ENCODE results near the gene FNBP1.

FNBP1 gene

DNA sequence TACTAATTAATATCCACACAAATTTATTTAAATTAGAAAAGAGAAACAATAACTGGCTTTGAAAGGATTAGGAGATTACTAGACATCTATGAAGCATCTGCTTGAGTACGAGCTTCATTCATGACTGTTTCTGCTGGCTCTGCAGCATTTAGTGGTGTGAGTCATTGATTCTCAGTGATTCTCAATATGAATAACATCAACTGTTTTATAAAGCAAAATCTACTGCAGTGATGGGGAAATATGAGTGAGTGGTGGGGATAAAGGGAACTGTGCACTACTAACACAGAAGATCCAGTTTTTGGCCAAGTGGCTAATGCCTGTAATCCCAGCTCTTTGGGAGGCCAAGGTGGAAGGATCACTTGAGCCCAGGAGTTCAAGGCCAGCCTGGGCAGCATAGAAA is 8.4 kb downstream of the FNBP1 start:
- no peaks in the 10 kb centered on the region for H3K36me3 ChIP-seq (ENCODE audit: control insufficient read depth in 5 of 5, insufficient read depth in 5 of 5, low read length in 5 of 5)
- peaks cover 0 to 19% (median 4%) of the 10 kb centered on the region in 5 donors for H3K4me1 ChIP-seq (ENCODE audit: control insufficient read depth in 5 of 5, insufficient read depth in 5 of 5, low read length in 5 of 5)
- H3K27ac ChIP-seq (ENCODE audit: low read depth, low read length) = no peak overlapping the region
- H3K27me3 ChIP-seq (ENCODE audit: control insufficient read depth in 5 of 5, insufficient read depth in 4 of 5, low read length in 5 of 5) = no peaks in the 10 kb centered on the region
- H3K9me3 ChIP-seq (ENCODE audit: control insufficient read depth in 5 of 5, low read length in 5 of 5) = no peaks in the 10 kb centered on the region
- no peak overlapping the region for H3K4me3 ChIP-seq (ENCODE audit: low read depth in 1 of 5, low read length in 5 of 5)
- no peak overlapping the region for H3K9ac ChIP-seq (ENCODE audit: low read length in 5 of 5)

DNA sequence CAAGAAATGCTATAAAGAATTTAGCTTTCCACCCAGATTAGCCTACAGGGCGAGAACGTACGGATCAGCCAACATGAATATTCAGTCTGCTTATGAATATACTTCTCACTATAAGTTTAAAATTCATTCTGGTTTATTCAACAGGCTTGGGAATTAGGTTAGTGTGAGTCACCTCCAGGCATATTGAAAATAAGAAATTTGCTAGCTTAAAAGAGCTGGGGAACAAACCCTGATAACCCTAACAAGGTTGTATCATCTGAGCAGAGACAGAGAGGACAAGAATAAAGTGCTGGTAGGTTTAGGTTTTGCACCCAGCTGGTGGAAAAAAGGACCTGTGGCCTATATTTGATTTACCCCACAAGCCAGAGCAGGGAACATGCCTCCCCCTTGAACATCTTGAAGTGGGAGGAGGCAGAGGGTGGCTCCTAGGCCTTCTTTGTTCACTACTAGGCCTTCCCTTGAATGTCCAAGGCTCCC is 12.3 kb downstream of the FNBP1 start:
- Histone ChIP-seq H3K36me3 (ENCODE audit: control insufficient read depth in 5 of 5, insufficient read depth in 5 of 5, low read length in 5 of 5) (no peaks in the 10 kb centered on the region), H3K9me3 (ENCODE audit: control insufficient read depth in 5 of 5, low read length in 5 of 5) (peaks cover 0 to 4% (median 0%) of the 10 kb centered on the region in 5 donors), H3K27ac (ENCODE audit: low read depth, low read length) (no peak overlapping the region), H3K9ac (ENCODE audit: low read length in 5 of 5) (no peak overlapping the region), H3K27me3 (ENCODE audit: control insufficient read depth in 5 of 5, insufficient read depth in 4 of 5, low read length in 5 of 5) (no peaks in the 10 kb centered on the region), H3K4me3 (ENCODE audit: low read depth in 1 of 5, low read length in 5 of 5) (no peak overlapping the region), H3K4me1 (ENCODE audit: control insufficient read depth in 5 of 5, insufficient read depth in 5 of 5, low read length in 5 of 5) (peaks cover 0 to 22% (median 0%) of the 10 kb centered on the region in 5 donors)

DNA sequence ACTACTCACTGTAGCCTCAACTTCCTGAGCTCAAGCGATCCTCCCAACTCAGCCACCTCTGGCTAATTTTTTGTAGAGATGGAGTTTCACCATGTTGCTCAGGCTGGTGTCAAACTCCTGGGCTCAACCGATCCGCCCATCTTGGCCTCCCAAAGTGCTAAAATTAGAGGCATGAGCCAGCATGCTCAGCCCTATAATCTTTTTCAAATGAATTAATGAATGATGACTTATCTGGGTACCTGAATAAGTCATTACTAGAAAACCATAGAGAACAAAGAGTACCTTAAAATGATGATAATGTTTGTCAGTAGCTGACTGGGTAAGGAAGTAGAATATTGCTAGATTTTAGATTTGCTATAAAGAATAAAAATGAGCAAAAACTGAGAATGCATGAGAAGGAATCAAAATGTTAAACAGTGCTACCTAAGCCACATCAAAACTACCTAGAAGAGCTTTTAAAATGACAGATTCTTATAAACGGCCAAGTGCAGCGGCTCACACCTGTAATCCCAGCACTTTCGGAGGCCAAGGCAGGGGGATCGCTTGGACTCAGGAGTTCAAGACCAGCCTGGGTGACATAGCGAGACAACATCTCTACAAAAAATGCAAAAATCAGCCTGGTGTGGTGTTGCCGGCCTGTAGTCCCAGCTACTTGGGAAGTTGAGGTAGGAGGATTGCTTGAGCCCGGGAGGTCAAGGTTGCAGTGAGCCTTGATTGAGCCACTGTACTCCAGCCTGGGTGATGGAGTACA is 13.6 kb downstream of the FNBP1 start:
- Histone ChIP-seq H3K27ac (ENCODE audit: low read depth, low read length) (no peak overlapping the region), H3K9me3 (ENCODE audit: control insufficient read depth in 5 of 5, low read length in 5 of 5) (peaks cover 0 to 4% (median 0%) of the 10 kb centered on the region in 5 donors), H3K4me1 (ENCODE audit: control insufficient read depth in 5 of 5, insufficient read depth in 5 of 5, low read length in 5 of 5) (peaks cover 0 to 22% (median 0%) of the 10 kb centered on the region in 5 donors), H3K27me3 (ENCODE audit: control insufficient read depth in 5 of 5, insufficient read depth in 4 of 5, low read length in 5 of 5) (no peaks in the 10 kb centered on the region), H3K36me3 (ENCODE audit: control insufficient read depth in 5 of 5, insufficient read depth in 5 of 5, low read length in 5 of 5) (no peaks in the 10 kb centered on the region), H3K4me3 (ENCODE audit: low read depth in 1 of 5, low read length in 5 of 5) (no peak overlapping the region), H3K9ac (ENCODE audit: low read length in 5 of 5) (no peak overlapping the region)

DNA sequence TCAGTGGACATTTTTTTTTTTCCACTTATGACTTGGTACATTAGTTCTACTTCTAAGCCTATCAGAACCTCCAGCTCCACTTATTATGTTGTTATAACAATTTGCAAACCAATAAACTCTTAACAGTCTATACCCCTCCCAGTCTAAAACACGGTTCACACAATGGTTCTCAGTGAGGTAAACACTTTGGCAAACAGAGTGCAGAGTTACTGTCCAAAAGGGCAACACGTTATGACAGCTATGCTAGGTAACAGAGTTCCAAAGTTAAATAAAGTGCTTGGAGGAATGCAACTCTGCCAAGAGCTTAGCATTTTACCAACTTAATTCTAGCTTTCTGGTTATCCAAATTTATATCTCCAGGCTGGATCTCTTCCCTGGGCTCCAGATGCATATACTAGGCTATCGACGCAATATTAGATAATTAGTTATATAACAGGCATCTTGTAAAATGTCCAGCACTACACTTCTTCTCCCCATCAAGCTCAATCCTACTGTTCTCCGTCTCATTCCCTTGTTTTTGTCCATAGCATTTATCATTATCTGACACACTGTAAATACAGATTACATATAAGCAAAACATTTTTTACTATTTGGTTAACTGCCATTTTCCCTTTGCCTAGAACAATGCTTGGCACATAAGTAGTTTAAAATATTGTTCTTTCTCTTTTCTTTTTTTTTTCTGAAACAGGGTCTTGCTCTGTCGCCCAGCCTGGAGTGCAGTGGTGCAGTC is 14.3 kb downstream of the FNBP1 start:
- no peak overlapping the region for H3K9ac ChIP-seq (ENCODE audit: low read length in 5 of 5)
- H3K36me3 ChIP-seq (ENCODE audit: control insufficient read depth in 5 of 5, insufficient read depth in 5 of 5, low read length in 5 of 5) = no peaks in the 10 kb centered on the region
- peaks cover 0 to 4% (median 0%) of the 10 kb centered on the region in 5 donors for H3K9me3 ChIP-seq (ENCODE audit: control insufficient read depth in 5 of 5, low read length in 5 of 5)
- H3K4me3 ChIP-seq (ENCODE audit: low read depth in 1 of 5, low read length in 5 of 5) = no peak overlapping the region
- no peak overlapping the region for H3K27ac ChIP-seq (ENCODE audit: low read depth, low read length)
- H3K27me3 ChIP-seq (ENCODE audit: control insufficient read depth in 5 of 5, insufficient read depth in 4 of 5, low read length in 5 of 5) = no peaks in the 10 kb centered on the region
- H3K4me1 ChIP-seq (ENCODE audit: control insufficient read depth in 5 of 5, insufficient read depth in 5 of 5, low read length in 5 of 5) = peaks cover 0 to 22% (median under 1%) of the 10 kb centered on the region in 5 donors

DNA sequence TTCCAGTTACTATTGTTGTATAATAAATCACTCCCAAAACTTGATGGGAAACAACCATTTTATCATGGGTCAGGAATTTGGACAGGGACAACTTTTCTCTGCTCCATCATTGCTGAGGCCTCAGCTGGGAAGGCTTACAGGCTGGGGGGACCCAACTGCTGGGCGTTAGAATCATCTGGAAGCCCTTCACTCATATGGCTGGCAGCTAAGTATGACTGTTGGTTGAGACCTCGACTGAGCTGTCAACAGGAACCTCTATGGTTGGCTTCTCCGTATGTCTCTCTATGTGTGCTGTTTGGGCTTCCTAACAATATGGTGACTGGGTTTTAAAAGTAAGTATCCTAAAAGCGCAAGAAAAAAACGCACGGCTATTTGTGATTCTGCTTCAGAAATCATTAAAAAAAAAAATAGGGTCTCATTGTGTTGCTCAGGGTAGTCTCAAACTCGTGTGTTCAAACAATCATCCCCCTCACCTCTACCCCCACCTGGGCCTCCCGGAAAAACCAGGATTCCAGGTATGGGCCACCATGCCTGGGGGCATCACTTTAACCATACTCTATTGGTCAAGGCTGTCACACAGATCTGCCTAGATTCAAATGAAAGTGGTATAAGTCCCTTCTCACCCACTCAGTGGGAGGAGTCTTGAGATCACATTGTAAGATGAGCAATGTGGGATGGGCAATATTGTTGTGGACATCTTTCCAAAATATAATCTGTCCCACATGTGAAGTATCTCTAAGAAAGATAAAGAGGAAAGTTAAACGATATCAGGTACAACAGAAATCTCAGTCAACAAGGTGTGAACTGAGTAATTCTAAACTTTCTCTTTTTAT is 15.2 kb downstream of the FNBP1 start:
- H3K4me3 ChIP-seq (ENCODE audit: low read depth in 1 of 5, low read length in 5 of 5) = no peak overlapping the region
- H3K27ac ChIP-seq (ENCODE audit: low read depth, low read length) = no peak overlapping the region
- H3K9ac ChIP-seq (ENCODE audit: low read length in 5 of 5) = no peak overlapping the region
- no peaks in the 10 kb centered on the region for H3K36me3 ChIP-seq (ENCODE audit: control insufficient read depth in 5 of 5, insufficient read depth in 5 of 5, low read length in 5 of 5)
- no peaks in the 10 kb centered on the region for H3K27me3 ChIP-seq (ENCODE audit: control insufficient read depth in 5 of 5, insufficient read depth in 4 of 5, low read length in 5 of 5)
- peaks cover 0 to 4% (median 0%) of the 10 kb centered on the region in 5 donors for H3K9me3 ChIP-seq (ENCODE audit: control insufficient read depth in 5 of 5, low read length in 5 of 5)
- H3K4me1 ChIP-seq (ENCODE audit: control insufficient read depth in 5 of 5, insufficient read depth in 5 of 5, low read length in 5 of 5) = peaks cover 0 to 22% (median 10%) of the 10 kb centered on the region in 5 donors

DNA sequence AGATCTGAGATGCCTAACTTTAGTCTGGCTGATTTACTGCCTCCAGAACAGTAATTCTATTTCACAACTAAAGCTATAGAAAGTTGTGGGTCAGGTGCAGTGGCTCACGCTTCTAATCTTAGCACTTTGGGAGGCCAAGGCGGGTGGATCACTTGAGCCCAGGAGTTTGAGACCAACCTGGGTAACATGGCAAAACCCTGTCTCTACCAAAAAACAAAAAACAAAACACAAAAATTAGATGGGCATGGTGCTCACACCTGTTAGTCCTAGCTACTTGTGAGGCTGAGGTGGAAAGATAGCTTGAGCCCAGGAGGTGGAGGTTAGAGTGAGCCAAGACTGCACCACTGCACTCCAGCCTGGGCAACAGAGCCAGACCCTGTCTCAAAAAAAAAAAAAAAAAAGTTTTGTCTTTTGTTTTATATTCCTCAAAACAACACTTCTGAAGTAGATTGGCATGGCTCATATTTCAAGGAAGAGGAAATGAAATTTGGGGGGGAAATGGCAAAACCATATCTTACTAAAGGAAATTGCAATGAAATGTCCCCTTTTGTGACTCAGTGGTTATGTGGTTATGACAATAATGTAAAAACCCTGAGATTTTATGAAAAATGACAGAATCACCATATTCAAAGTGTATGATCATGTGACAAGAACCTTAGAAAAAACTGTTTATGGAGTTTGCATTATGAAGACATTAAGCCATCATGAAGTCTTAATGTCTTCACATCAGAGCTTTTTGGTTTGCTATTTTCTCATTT is 16.2 kb downstream of the FNBP1 start:
- Histone ChIP-seq H3K4me3 (ENCODE audit: low read depth in 1 of 5, low read length in 5 of 5) (no peak overlapping the region), H3K27me3 (ENCODE audit: control insufficient read depth in 5 of 5, insufficient read depth in 4 of 5, low read length in 5 of 5) (no peaks in the 10 kb centered on the region), H3K9ac (ENCODE audit: low read length in 5 of 5) (no peak overlapping the region), H3K27ac (ENCODE audit: low read depth, low read length) (no peak overlapping the region), H3K36me3 (ENCODE audit: control insufficient read depth in 5 of 5, insufficient read depth in 5 of 5, low read length in 5 of 5) (no peaks in the 10 kb centered on the region), H3K9me3 (ENCODE audit: control insufficient read depth in 5 of 5, low read length in 5 of 5) (peaks cover 0 to 4% (median 0%) of the 10 kb centered on the region in 5 donors), H3K4me1 (ENCODE audit: control insufficient read depth in 5 of 5, insufficient read depth in 5 of 5, low read length in 5 of 5) (peaks cover 0 to 20% (median 10%) of the 10 kb centered on the region in 5 donors)

DNA sequence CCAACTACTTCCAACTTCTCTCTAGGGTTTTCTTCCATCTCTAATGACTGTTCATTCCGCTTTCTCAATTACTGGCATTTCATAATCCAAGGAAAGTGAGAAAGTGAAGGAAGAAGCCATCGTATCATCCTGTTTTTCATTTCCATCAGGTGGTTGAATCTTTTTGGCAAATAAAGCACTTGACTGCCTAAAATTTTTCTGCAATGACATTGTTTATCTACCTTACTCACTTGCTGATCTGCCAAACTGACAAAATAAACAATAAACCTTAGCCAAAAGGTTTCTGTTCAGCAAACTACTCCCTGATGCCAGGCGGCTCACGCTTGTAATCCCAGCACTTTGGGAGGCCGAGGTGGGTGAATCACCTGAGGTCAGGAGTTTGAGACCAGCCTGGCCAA is 18.4 kb downstream of the FNBP1 start:
- Histone ChIP-seq H3K9ac (ENCODE audit: low read length in 5 of 5) (no peak overlapping the region), H3K4me1 (ENCODE audit: control insufficient read depth in 5 of 5, insufficient read depth in 5 of 5, low read length in 5 of 5) (peaks cover 0 to 14% (median 11%) of the 10 kb centered on the region in 5 donors), H3K27ac (ENCODE audit: low read depth, low read length) (no peak overlapping the region), H3K27me3 (ENCODE audit: control insufficient read depth in 5 of 5, insufficient read depth in 4 of 5, low read length in 5 of 5) (no peaks in the 10 kb centered on the region), H3K4me3 (ENCODE audit: low read depth in 1 of 5, low read length in 5 of 5) (no peak overlapping the region), H3K36me3 (ENCODE audit: control insufficient read depth in 5 of 5, insufficient read depth in 5 of 5, low read length in 5 of 5) (no peaks in the 10 kb centered on the region), H3K9me3 (ENCODE audit: control insufficient read depth in 5 of 5, low read length in 5 of 5) (peaks cover 0 to 4% (median 0%) of the 10 kb centered on the region in 5 donors)

DNA sequence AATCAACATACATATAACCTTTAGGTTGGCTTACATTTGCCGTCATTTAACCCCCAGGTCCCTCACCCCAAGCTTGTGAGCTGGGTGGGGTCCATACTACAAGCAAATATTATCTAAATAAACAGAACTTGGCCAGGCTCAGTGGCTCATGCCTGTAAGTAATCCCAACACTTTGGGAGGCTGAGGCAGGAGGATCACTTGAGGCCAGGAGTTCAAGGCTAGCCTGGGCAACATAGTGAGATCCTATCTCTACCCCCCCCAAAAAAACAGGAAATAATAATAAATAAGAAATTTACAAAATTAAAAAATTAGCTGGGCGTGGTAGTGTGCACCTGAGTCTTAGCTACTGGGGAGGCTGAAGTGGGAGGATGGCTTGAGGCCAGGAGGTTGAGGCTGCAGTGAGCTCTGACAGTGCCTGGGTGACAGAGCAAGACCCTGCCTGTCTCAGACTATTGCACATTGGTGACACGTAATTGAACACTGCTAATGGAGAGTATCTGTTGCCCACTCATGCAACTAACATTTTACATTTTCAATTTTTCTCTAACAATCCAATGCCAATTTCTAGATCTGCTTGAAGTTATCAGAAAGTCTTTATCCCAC is 18.9 kb downstream of the FNBP1 start:
- Histone ChIP-seq H3K36me3 (ENCODE audit: control insufficient read depth in 5 of 5, insufficient read depth in 5 of 5, low read length in 5 of 5) (no peaks in the 10 kb centered on the region), H3K27me3 (ENCODE audit: control insufficient read depth in 5 of 5, insufficient read depth in 4 of 5, low read length in 5 of 5) (no peaks in the 10 kb centered on the region), H3K9ac (ENCODE audit: low read length in 5 of 5) (no peak overlapping the region), H3K9me3 (ENCODE audit: control insufficient read depth in 5 of 5, low read length in 5 of 5) (peaks cover 0 to 4% (median 0%) of the 10 kb centered on the region in 5 donors), H3K4me1 (ENCODE audit: control insufficient read depth in 5 of 5, insufficient read depth in 5 of 5, low read length in 5 of 5) (peaks cover 0 to 14% (median 11%) of the 10 kb centered on the region in 5 donors), H3K4me3 (ENCODE audit: low read depth in 1 of 5, low read length in 5 of 5) (no peak overlapping the region), H3K27ac (ENCODE audit: low read depth, low read length) (no peak overlapping the region)

All from subcutaneous abdominal adipose tissue (tissue), 5 donors.